OCI-LY3 (cell line): ENCODE measurements around the gene FAM171A2.

Experiments
- H2AFZ ChIP-seq: fragments of 200-600, 300-600 bp; shearing (Covaris generic); 2 replicates; pipeline ENCODE4 v1.6.0; 2014; ENCODE audit warnings: antibody characterized with exemption, low read depth, low read length
- H3K27ac ChIP-seq: fragments of 200-600, 300-600 bp; sonication (generic); 2 replicates; pipeline ENCODE4 v1.5.1; 2014; ENCODE audit warnings: mild to moderate bottlenecking, low read length, moderate library complexity, mixed read lengths
- H3K27me3 ChIP-seq: fragments of 200-600, 300-600 bp; sonication (generic); 2 replicates; pipeline ENCODE4 v1.6.1; 2014; ENCODE audit warnings: low read depth, low read length, mixed read lengths
- H3K36me3 ChIP-seq: fragments of 200-600, 300-600 bp; sonication (generic); replicated peaks from 2 replicates; pipeline ENCODE3; 2014; ENCODE audit warnings: low read depth, low read length, mixed read lengths
- H3K4me1 ChIP-seq: fragments of 300-600, 200-600 bp; sonication (generic); 2 replicates; pipeline ENCODE4 v1.6.1; 2014; ENCODE audit warnings: low read length, mixed read lengths
- H3K4me2 ChIP-seq: fragments of 200-600, 300-600 bp; sonication (generic); 2 replicates; pipeline ENCODE4 v1.6.1; 2014; ENCODE audit warnings: low read length, mixed read lengths
- H3K4me3 ChIP-seq: fragments of 300-600, 200-600 bp; sonication (generic); 2 replicates; pipeline ENCODE4 v1.5.1; 2014; ENCODE audit warnings: antibody characterized with exemption, mild to moderate bottlenecking, low read length, moderate library complexity
- H3K79me2 ChIP-seq: fragments of 300-600, 200-600 bp; shearing (Covaris generic); 2 replicates; pipeline ENCODE4 v1.6.1; 2014; ENCODE audit warnings: mild to moderate bottlenecking, low read length, mixed read lengths
- H3K9ac ChIP-seq: fragments of 300-600, 200-600 bp; shearing (Covaris generic); 2 replicates; pipeline ENCODE4 v1.6.0; 2014; ENCODE audit warnings: mild to moderate bottlenecking, low read length, moderate library complexity
- H3K9me3 ChIP-seq: fragments of 200-600, 300-600 bp; shearing (Covaris generic); 2 replicates; pipeline ENCODE4 v1.6.1; 2014; ENCODE audit warnings: low read length, mixed read lengths; ENCODE audit not compliant: insufficient read depth
- H4K20me1 ChIP-seq: fragments of 200-600, 300-600 bp; sonication (generic); 2 replicates; pipeline ENCODE4 v1.6.1; 2016; ENCODE audit warnings: low read length, mixed read lengths; ENCODE audit not compliant: insufficient read depth
- EZH2phosphoT487 ChIP-seq: fragments of 200-600 bp; shearing (Covaris generic); IDR thresholded peaks from 2 replicates; pipeline ENCODE4 v1.6.1; 2018; ENCODE audit warnings: antibody characterized with exemption, mixed run types, low read depth
- TF ChIP-seq, protein P1 (sequence below): fragments of 200-600, 300-600 bp; sonication (generic); IDR thresholded peaks from 2 replicates; pipeline ENCODE4 v1.5.1; 2014; ENCODE audit warnings: antibody characterized with exemption, low read length, low read depth

FAM171A2 gene

GRCh38 chr17:44359006-44359405 is 4.6 kb downstream of the FAM171A2 start:
- H2AFZ ChIP-seq: no peak overlapping the region
- no peak for TF ChIP-seq EZH2phosphoT487
- TF ChIP-seq, protein P1, sequence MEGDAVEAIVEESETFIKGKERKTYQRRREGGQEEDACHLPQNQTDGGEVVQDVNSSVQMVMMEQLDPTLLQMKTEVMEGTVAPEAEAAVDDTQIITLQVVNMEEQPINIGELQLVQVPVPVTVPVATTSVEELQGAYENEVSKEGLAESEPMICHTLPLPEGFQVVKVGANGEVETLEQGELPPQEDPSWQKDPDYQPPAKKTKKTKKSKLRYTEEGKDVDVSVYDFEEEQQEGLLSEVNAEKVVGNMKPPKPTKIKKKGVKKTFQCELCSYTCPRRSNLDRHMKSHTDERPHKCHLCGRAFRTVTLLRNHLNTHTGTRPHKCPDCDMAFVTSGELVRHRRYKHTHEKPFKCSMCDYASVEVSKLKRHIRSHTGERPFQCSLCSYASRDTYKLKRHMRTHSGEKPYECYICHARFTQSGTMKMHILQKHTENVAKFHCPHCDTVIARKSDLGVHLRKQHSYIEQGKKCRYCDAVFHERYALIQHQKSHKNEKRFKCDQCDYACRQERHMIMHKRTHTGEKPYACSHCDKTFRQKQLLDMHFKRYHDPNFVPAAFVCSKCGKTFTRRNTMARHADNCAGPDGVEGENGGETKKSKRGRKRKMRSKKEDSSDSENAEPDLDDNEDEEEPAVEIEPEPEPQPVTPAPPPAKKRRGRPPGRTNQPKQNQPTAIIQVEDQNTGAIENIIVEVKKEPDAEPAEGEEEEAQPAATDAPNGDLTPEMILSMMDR: no peak
- H3K36me3 ChIP-seq: no peaks in the 10 kb centered on the region
- no peak overlapping the region for H3K9ac ChIP-seq
- H3K9me3 ChIP-seq: no peaks in the 10 kb centered on the region
- no peak overlapping the region for H3K27ac ChIP-seq
- H3K4me1 ChIP-seq: peaks cover 12% of the 10 kb centered on the region
- no peaks in the 10 kb centered on the region for H3K79me2 ChIP-seq
- H3K4me3 ChIP-seq: no peak overlapping the region
- H3K4me2 ChIP-seq: no peak overlapping the region
- H3K27me3 ChIP-seq: no peaks in the 10 kb centered on the region
- H4K20me1 ChIP-seq: no peaks in the 10 kb centered on the region

DNA sequence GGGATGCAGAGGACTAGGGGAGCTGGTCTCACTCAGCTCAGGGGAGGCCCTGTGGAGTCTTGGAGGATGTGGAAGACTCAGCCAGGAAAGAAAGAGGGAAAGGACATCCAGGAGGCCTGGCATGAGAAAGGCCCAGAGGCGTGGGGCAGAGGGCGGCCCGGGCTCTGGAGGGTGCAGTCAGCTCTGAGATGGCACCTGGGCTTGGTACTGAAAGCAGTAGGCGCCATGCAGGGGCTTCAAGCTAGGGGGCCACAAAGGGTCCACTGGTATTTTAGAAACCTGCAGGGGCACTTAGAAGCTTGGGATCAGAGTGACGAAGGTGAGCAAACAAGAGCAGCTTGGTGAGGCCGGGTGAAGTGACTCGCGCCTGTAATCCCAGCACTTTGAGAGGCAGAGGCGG is 5.6 kb downstream of the FAM171A2 start:
- TF ChIP-seq EZH2phosphoT487: no peak
- TF ChIP-seq, protein P1: no peak
- H3K79me2 ChIP-seq: no peaks in the 10 kb centered on the region
- H4K20me1 ChIP-seq: no peaks in the 10 kb centered on the region
- H3K9me3 ChIP-seq: no peaks in the 10 kb centered on the region
- H3K36me3 ChIP-seq: peaks cover 3% of the 10 kb centered on the region
- no peaks in the 10 kb centered on the region for H3K27me3 ChIP-seq
- H3K4me3 ChIP-seq: no peak overlapping the region
- H3K27ac ChIP-seq: no peak overlapping the region
- H2AFZ ChIP-seq: no peak overlapping the region
- H3K4me2 ChIP-seq: no peak overlapping the region
- H3K4me1 ChIP-seq: peaks cover 12% of the 10 kb centered on the region; the same call in 1 of the 2 replicates
- no peak overlapping the region for H3K9ac ChIP-seq

DNA sequence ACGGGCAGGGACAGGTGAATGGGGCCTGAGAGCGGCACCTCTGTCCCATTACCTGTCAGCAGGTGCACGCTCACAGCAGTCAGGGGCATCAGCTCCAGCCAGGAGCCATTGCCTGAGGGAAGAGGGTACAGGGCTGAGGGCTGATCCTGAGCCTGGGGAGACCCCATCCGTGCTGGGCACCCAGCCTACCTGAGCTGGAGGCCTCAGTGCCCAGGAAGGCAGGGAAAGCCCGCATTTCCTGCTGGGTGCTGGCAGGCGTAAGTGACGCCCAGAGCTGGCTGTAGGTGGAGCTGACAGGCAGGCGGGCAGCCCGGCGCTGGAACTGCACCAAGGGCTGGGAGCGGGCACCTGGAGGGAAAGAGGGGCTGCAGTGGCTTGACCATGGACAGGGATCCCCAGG is 7.4 kb downstream of the FAM171A2 start:
- H3K79me2 ChIP-seq: no peaks in the 10 kb centered on the region
- no peaks in the 10 kb centered on the region for H3K9me3 ChIP-seq
- no peak overlapping the region for H2AFZ ChIP-seq
- H3K9ac ChIP-seq: no peak overlapping the region
- peaks cover 8% of the 10 kb centered on the region; the same call in 1 of the 2 replicates for H3K4me1 ChIP-seq
- TF ChIP-seq EZH2phosphoT487: no peak
- TF ChIP-seq, protein P1: peak; percentile 8; the same call in 1 of the 2 replicates
- no peaks in the 10 kb centered on the region for H3K27me3 ChIP-seq
- no peak overlapping the region for H3K4me3 ChIP-seq
- no peak overlapping the region for H3K27ac ChIP-seq
- H3K36me3 ChIP-seq: peaks cover 21% of the 10 kb centered on the region
- H3K4me2 ChIP-seq: no peak overlapping the region
- peaks cover 8% of the 10 kb centered on the region; the same call in 1 of the 2 replicates for H4K20me1 ChIP-seq

DNA sequence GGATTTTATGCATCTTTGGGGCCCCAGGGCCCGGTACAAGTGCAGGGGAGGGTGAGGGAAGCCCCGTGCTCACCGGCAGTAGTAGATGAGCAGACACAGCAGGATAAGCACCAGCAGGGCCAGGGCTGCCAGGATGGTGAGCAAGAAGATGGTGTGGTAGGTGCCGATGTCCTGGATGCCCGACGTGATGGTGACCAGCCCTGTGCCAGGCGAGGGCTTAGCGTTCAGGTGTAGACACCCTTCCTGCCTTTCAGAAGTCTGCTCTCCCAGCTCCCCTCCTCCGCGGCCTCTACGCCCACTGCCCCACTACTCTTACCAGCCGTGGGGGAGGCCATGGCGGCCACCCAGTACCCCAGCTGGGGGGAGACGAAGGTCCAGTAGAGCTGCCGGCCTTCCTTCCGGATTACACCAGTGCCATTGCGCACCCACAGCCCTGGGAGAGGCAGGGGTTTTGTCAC is 8.0 kb downstream of the FAM171A2 start:
- Histone ChIP-seq H3K4me2 (no peak overlapping the region), H3K36me3 (peaks cover 25% of the 10 kb centered on the region), H3K27ac (no peak overlapping the region), H3K79me2 (no peaks in the 10 kb centered on the region), H3K27me3 (no peaks in the 10 kb centered on the region), H3K4me3 (no peak overlapping the region), H3K9ac (no peak overlapping the region), H3K9me3 (no peaks in the 10 kb centered on the region), H3K4me1 (peaks cover 8% of the 10 kb centered on the region), H2AFZ (no peak overlapping the region), H4K20me1 (peaks cover 8% of the 10 kb centered on the region; the same call in 1 of the 2 replicates)
- TF ChIP-seq EZH2phosphoT487: no peak
- TF ChIP-seq, protein P1: no peak
